ENCODE results near the gene LRP1.

- TF ChIP-seq EZH2phosphoT487 (IDR thresholded peaks at IDR 0.05; ENCODE audit: borderline replicate concordance): no peak
- TF ChIP-seq CTCF (conservative IDR thresholded peaks at IDR 0.05; ENCODE audit: low read length): no peak
Observed at GRCh38 chr12:57131896-57132744, 3.8 kb downstream of the LRP1 start.

All from Loucy (cell line).